GM19455 (cell line): ENCODE data around the gene TMEM219.
A peak's percentile ranks its signal among the peaks of the same experiment; 100 is the strongest.
"Not testable (repeated sequence)": the region's sequence is repeated elsewhere in the genome, so short reads cannot be mapped to it uniquely, and the experiment has no call there.

ENCODE experiments used
- ATAC-seq: cut with Tn5 transposase; IDR thresholded peaks from one replicate; pipeline ENCODE4 v1.9.1; 2021; ENCODE audit not compliant: unreplicated experiment

TMEM219 gene, protein sequence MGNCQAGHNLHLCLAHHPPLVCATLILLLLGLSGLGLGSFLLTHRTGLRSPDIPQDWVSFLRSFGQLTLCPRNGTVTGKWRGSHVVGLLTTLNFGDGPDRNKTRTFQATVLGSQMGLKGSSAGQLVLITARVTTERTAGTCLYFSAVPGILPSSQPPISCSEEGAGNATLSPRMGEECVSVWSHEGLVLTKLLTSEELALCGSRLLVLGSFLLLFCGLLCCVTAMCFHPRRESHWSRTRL

DNA sequence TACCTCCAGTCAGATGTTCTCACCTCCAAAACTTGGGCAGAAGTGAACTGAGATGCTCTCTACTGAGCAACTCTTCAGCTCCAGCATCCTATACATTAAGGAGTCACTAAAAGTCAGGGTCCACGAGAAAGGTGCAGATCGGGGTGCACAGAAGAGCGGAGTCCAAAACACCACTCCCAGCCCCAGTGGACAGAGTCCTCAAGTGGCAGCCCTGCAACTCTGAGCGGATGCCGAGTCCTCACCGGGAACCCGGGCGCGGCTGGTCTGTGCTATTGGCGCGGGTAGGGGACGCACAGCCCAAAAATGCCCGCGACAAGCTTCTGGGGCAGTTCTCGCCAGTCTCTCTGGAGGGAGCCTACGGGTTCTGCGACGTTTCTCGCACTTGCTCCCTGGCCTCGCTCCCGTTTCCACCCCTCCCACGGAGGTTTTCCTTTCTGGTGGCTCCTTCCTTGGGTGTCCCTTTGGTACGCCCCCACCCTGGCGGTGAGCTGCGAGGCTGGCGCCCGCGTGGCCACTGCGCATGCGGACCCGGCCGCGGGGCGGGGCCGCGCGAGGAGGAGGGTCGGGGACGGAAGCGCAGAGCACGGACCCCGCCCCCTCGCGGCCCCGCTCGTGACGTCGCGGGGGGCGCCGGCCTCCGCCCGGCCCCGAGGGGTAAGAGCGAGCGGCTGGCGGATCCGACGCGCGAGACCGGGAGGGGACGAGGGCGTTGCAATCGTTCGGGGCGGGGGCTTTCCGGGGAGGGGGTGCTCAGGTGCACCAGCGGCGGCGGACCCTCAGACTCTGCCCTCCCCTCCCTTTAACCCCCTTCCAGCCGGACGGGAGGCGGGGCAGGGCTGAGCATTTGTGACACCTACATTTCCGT is at the start of gene TMEM219:
TSS of gene TMEM219 (plus strand) at position 601 of the 865 bp plus-strand sequence. CDS start 1,065 bp downstream, outside the sequence.
- peak; percentile 80 for ATAC-seq

DNA sequence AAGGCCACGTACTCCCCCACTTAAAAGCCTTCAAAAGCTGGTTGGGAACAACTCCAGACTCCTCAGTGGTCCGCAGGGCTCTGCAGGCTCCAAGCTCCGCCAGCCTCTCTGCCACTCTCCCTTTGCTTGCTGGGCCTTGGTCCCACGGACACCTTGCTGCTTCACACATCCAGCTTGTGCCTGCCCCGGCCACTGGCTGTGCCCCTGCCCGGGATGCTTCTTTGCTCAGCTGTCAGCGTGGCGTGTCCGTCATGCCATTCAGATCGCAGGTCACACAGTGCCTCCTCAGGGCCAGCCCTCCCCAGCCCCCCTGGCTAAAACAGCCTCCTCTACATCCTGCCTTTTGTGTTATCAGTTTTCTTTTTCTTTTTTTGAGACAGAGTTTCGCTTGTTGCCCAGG is 49.8 kb upstream of the TMEM219 start:
- no peak for ATAC-seq

DNA sequence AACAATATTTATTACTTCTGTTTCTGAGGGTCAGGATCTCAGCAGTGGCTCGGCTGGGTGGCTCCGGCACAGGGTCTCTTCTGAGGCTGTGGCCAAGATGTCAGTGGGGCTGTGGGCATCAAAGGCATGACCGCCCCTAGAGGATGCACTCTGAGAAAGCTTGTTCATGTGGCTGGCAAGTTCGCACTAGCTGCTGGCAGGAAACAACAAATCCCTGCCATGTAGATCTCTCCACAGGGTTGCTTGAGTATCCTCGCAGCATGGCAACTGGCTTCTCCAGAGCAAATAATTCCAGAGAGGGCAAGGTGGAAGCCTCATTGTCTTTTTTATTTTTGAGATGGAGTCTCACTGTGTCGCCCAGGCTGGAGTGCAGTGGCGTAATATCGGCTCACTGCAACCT is 48.4 kb upstream of the TMEM219 start:
- ATAC-seq: no peak

DNA sequence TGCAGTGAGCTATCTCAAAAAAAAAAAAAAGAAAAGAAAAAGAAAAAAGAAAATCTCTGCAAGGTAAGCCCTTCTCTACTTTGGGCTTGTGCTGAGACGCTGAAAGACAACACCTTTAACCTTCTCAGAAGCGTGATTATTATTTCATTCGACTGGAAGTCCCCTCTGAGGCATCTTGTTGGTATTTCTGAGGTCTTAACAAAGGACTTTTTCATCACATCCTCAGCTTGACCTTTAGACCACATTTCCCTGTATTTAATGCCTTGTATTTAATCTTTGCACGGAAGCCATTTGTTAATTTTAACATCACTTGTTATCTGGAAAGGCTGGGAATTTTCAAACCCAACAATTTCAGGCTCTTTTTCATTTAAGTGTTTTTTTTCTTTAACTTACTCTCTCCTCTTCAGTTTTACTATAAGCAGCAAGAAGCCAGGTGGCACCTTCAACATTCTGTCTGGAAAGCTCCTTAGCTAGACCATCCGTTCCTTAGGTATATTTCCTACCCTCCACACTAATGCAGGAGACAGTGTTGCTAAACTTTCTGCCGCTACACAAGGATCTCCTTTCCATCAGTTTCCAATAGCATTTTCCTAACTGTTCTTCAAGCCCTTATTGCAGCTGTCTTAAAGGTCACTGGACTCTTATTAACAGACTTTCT is 46.2 kb upstream of the TMEM219 start:
- ATAC-seq: no peak

DNA sequence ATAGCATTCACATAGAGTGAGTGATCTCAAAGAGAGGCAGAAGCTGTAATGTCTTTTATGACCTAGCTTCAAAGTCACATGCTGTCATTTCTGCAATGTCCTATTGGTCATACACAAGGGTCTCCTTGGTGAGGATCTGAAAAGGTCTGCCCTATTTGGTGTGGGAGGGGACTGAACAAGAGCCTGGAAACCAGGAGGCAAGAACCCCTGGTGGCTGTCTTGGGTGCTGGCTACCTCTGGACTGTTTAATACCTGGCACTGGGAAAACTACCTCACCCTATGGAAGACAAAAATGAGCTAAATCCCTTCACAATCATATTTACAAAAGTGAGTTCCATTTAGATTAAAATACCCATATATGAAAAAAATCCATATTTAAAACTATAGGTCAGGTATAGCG is 44.9 kb upstream of the TMEM219 start:
- no peak for ATAC-seq

DNA sequence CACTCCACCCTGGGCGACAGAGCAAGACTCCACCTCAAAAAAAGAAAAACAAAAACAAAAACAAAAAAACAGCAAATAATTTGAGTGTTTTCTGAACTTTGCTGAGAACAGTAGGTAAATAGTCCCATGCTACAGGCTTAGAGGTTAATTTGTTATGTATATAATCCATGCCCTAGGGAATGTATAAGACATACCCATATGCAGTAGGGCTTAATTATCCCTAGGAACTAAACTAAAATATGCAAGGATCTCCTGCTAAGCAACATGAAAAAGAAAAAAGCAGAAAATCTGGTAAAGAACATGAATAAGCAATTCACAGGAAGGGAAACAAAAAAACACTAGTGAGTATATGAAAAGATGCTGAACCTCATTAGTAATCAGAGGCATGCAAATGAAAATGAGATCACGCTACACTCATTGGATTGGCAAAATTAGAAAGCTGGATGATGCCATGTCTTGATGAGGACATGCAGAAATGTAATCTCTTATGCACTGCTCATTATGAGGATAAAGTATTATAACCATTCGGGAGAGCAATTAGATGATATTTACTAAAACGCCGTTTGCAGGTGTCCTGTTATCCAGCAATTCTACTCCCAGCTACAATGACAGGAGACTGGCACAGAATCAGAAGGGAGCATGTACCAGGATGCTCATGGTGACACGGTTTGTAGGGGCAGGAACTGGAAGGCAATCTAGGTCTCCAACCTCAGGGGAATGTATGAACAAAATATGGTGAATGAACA is 41.4 kb upstream of the TMEM219 start:
- no peak for ATAC-seq

DNA sequence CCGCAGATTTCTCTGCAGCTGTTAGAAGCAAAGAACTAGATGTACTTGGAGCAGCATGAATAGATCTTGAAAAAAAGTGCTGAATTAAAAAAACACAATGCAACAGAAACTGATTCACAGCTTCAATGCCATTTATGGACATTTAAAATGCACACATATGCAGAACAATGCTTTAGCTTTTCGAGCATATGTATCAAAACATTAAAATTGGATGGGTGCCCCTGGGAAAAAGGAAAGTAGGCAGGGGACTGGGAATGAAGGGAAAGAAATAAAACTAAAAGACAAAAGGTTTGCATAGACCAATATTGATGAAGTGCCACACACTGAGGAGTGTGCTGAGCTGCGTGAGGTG is 40.9 kb upstream of the TMEM219 start:
- no peak for ATAC-seq

DNA sequence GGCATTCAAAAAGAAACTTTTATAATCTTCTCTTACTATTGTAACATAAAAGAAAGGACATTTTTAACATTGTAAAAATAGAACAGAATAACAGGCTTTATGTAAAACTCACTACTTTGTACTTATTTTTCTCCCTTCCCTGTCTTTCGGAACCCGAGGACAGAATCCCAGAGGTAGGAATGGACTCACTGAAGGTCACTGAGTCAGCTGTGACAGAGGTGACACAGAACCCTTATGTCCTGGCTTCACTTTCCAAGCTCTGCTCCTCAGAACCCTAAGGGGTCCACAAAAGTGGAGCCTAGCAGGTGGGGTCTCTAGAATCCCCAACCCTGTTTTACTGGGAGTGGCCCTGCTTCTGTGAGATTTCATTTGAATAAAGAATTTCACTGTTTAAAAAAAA is 39.6 kb upstream of the TMEM219 start:
- ATAC-seq: no peak

DNA sequence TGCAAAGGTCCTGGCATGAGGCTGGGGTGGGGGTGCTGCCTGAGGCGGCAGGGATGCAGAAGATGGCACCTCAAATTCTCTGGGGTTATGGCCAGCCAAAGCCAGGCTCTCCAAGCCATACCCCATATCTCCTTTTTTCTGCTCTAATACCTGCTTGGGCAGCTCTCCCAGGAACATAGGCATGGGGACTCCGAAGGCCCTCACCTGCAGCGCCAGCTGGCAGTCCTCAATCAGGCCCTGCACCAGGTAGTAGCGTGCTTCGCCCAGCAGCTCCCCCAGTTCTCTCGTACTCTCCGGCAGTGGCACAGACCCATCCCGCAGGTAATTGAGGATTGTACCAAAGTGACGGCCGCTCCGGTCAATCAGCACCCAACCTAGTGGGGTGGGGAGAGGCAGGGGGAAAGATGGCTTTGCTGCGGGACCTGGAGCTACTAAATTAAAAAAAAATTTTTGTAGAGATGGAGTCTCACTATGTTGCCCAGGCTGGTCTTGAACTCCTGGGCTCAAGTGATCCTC is 38.8 kb upstream of the TMEM219 start:
- no peak for ATAC-seq

DNA sequence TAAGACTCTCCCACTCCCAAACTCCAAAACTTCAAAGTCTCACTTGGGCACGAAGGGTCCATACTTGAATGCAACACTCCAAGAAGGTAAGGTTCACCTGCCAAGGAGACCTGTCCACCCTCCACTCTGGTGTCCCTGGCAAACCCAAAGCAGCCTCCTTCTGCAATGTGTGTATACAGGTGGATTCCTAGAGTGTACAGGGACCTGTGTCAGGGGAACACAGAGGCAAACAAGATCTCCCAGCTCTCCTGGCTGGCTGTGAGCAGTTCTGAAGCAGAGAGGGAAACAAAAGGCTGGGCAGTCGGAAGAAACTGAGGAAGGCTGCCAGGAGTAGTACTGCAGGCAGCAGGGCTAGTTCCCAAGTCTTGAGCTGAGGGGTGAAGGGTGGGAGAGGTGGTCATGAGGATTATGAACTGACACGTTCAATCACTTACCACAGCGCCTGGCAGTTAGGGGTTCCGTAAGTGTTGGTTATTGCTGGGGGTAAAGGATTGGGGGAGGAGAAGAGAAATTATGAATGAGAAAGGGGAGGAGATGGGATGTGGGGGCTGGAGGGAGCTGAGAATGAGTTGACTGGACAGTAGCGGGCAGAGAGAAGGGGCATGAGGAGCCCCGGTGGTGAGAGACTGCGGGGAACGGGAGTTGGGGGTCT is 36.6 kb upstream of the TMEM219 start:
- ATAC-seq: no peak

DNA sequence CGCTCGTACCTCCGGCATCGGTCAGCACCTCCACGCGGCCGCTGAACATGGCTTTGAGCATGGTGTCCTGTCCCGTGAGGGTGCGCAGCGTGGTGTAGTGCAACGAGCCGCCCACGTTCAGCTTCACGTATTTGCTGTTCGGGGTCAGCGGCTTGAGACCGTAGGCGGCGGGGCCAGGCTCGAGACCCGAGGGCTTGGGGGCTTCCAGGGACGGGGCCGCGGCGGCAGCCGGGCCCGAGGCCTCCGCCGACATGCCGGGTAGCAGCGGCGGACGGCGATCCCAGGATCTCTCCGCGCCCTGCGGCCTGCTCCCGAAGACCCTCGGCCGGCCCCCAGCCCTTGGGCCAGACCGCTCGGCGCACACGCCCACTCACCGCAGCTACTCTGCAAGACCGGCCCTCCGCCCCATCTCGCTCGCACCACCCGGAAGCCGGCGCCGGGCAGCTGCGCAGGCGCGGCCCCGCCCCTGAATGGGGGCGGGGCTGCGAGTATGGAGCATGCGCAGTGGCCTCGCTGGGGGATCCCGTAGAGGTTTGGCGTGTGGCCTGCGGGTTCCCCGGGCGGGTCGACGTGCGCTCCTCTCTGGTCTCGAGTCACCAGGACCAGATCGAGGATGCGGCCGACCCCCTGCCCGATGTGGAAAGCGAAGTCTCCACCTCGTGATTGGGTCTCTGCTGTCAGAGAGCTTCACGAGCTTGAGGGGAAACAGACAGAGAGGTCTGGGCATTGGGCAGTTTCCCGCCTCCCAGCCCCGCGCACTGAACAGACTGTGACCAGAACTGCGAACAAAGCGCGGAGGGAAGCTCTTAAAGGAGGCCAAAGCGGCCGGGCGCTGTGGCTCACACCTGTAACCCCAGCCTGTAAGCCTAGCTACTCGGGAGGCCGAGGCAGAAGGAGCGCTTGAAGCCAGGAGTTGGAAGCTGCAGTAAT is 35.8 kb upstream of the TMEM219 start, which contains the start of gene KCTD13:
TSS of gene KCTD13 (minus strand) at position 446 of the 930 bp plus-strand sequence. CDS start at position 253, 193 bp downstream.
- ATAC-seq: peak; percentile 90

DNA sequence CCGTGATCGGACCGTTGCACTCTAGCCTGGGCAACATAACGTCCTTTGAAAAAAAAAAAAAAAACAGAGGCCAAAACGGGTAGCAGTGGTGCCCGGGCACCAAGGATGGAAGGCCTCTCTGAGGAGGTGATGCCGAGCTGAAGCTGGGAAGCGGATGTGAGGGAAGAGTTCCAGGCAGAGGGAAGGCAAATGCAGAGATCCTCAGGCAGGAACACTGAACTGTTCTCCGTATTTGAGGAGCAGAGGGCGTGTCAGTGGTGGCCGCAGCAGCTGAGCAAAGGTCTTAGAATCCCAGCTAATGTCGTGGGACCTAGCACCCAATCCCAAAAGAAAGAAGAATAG is 35.2 kb upstream of the TMEM219 start:
- no peak for ATAC-seq

DNA sequence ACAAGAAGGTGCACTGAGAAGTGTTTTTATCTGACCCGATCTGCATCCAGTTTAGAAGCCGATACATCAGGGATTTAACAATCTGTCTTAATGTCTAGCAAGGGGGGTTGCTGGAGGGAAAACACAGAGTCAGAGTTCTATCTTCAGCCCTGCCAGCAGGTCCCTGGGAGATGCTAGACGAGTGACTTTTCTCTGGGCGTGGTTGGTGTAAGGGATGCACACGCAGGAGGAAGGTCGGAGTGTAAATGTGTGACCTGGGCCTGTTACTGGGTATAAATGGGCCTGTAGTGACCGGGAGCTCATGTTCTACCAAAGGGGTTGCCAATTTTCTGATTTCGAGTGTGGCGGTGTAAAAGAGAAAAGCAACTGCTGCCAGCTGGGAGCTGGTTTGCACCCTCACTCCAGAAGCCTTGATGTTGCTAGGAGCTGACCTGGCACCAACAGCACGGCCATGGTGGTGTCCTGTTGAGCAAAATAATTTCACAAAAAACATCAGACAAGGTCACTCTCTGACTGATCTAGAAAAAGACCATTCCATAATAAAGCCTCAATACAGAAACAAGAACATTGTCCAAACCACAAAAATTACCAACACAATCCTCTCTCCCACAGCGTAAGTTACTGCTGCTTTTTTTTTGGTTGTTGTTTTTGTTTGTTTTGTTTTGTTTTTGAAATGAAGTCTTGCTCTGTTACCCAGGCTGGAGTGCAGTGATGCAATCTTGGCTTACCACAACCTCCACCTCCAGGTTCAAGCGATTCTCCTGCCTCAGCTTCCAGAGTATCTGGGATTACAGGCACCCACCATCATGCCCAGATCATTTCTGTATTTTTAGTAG is 34.6 kb upstream of the TMEM219 start:
- no peak for ATAC-seq

DNA sequence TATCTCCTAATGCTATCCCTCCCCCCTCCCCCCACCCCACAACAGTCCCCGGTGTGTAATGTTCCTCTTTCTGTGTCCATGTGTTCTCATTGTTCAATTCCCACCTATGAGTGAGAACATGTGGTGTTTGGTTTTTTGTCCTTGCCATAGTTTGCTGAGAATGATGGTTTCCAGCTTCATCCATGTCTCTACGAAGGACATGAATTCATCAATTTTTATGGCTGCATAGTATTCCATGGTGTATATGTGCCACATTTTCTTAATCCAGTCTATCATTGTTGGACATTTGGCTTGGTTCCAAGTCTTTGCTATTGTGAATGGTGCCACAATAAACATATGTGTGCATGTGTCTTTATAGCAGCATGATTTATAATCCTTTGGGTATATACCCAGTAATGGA is 30.1 kb upstream of the TMEM219 start:
- not testable (repeated sequence) for ATAC-seq

DNA sequence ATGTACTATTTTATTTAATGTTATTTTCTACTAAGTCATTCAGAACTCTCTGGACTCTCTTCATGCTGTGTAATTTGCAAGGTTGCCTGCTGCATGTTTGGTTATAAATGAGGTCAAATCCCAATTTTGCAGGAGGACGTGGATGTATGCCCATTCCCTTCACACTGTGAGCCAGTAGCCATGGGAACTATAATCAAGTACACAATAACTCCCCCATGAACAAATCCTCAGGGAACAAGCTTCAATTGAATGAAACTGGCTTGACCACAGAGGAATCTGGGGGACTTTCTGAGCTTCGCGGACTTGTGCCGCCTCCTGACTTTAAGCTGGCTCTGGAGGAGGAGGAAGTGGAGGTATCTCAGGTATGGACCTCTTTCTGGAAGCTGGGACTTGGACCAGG is 21.2 kb upstream of the TMEM219 start:
- no peak for ATAC-seq

DNA sequence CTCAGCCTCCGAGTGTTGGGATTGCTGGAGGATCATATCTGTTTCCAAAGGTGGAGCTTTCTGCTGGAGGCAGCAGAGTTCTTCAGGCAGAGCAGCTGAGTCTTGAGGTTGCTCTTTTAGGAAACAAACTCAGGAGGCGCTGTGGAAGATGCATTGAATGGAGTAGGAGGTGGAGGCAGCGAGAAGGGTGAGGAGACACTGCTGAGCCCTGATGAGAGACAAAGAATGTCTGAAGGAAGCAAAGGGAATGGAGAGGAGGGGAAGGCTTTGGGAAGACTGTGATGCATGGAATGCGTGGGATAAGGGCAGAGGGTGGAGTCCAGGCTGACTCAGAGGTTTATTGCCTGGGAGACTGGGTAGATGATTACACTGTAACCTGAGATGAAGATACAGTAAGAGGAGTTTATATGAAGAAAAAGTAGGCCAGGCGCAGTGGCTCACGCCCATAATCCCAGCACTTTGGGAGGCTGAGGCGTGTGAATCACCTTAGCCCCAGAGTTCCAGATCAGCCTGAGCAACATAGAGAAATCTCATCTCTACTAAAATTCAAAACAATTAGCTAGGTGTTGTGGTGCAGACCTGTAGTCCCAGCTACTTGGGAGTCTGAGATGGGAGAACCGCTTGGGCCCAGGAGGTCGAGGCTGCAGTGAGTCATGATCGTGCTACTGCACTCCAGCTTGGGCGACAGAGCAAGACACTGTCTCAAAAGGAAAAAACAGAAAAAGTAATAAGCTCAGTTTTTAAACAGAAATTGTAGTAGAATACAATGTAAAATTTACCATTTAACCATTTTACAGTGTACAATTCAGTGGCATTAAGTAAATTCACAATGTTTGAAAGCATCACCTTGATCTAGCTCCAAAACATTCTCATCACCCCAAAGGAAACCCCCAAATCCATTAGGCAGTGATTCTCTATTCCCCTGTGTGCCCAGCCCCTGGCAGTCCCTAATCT is 17.8 kb upstream of the TMEM219 start:
- no peak for ATAC-seq

DNA sequence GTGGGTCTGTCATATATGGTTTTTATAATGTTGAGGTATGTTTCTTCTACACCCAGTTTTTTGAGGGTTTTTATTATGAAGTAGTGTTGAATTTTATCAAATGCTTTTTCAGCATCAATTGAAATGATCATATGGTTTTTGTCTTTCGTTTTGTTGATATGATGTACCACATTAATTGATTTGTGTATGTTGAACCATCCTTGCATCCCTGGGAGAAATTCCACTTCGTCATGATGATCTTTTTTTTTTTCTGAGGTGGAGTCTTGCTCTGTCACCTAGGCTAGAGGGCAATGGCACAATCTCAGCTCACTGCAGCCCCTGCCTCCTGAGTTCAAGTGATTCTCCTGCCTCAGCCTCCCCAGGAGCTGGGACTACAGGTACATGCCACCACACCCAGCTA is 14.0 kb upstream of the TMEM219 start:
- no peak for ATAC-seq
